ENCODE data around the gene GPR162.

Gene GPR162

GRCh38 chr12:6792522-6793201 is 29.0 kb upstream of the GPR162 start:
- ChIA-PET POLR2A (interaction anchor here (0.8 to 1.5 kb wide), 5 partner anchors 19 to 103 kb away, joined by 3 to 10 read pairs (median 3); partner anchors contain the start of genes GPR162, PTMS and ZNF384), CTCF (interaction anchor here (0.8 to 2.1 kb wide), 3 partner anchors 12 to 39 kb away, joined by 3 to 7 read pairs (median 5); partner anchors contain the start of gene MLF2)
- no peak for DNase-seq (ENCODE audit: extremely low spot score)
- TF ChIP-seq BHLHE40 (IDR thresholded peaks at IDR 0.05; ENCODE audit: borderline replicate concordance) (no peak), NFRKB (IDR thresholded peaks at IDR 0.05) (no peak), FOXA1 (IDR thresholded peaks at IDR 0.05) (no peak), L3MBTL2 (conservative IDR thresholded peaks at IDR 0.05) (no peak), LEF1 (IDR thresholded peaks at IDR 0.05; ENCODE audit: borderline replicate concordance) (no peak), TARDBP (IDR thresholded peaks at IDR 0.05) (no peak), SP1 (IDR thresholded peaks at IDR 0.05) (no peak), ARNT (IDR thresholded peaks at IDR 0.05) (no peak), FOXM1 (IDR thresholded peaks at IDR 0.05; ENCODE audit: borderline replicate concordance) (no peak), FOXK2 (IDR thresholded peaks at IDR 0.05) (no peak), ELF4 (IDR thresholded peaks at IDR 0.05) (no peak), SUZ12 (IDR thresholded peaks at IDR 0.05) (no peak)
- TF ChIP-seq, protein P1, sequence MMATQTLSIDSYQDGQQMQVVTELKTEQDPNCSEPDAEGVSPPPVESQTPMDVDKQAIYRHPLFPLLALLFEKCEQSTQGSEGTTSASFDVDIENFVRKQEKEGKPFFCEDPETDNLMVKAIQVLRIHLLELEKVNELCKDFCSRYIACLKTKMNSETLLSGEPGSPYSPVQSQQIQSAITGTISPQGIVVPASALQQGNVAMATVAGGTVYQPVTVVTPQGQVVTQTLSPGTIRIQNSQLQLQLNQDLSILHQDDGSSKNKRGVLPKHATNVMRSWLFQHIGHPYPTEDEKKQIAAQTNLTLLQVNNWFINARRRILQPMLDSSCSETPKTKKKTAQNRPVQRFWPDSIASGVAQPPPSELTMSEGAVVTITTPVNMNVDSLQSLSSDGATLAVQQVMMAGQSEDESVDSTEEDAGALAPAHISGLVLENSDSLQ (IDR thresholded peaks at IDR 0.05): no peak

- CTCF ChIA-PET: no interaction called here
- no peak for DNase-seq (ENCODE audit: extremely low spot score)
- POLR2A ChIA-PET: interaction anchor here (2.0 kb wide), 1 partner anchor 42 kb away, joined by 10 read pairs; the partner anchor contains the start of gene MLF2
- TF ChIP-seq CTBP1 (IDR thresholded peaks at IDR 0.05; ENCODE audit: borderline replicate concordance): no peak
- no peak for TF ChIP-seq NFRKB (IDR thresholded peaks at IDR 0.05)
- no peak for TF ChIP-seq SUZ12 (IDR thresholded peaks at IDR 0.05)
- TF ChIP-seq TARDBP (IDR thresholded peaks at IDR 0.05): no peak
- TF ChIP-seq SP1 (IDR thresholded peaks at IDR 0.05): no peak
- no peak for TF ChIP-seq L3MBTL2 (conservative IDR thresholded peaks at IDR 0.05)
- no peak for TF ChIP-seq LEF1 (IDR thresholded peaks at IDR 0.05; ENCODE audit: borderline replicate concordance)
- no peak for TF ChIP-seq FOXK2 (IDR thresholded peaks at IDR 0.05)
- no peak for TF ChIP-seq ARNT (IDR thresholded peaks at IDR 0.05)
- TF ChIP-seq ELF4 (IDR thresholded peaks at IDR 0.05): no peak
- TF ChIP-seq BHLHE40 (IDR thresholded peaks at IDR 0.05; ENCODE audit: borderline replicate concordance): no peak
- TF ChIP-seq FOXA1 (IDR thresholded peaks at IDR 0.05): no peak
- TF ChIP-seq FOXM1 (IDR thresholded peaks at IDR 0.05; ENCODE audit: borderline replicate concordance): no peak
- TF ChIP-seq ZNF384 (IDR thresholded peaks at IDR 0.05): no peak
- TF ChIP-seq, protein P1 (IDR thresholded peaks at IDR 0.05): no peak
- TF ChIP-seq HDGF (IDR thresholded peaks at IDR 0.05; ENCODE audit: borderline replicate concordance): no peak
Measured at GRCh38 chr12:6795088-6795487, 26.5 kb upstream of the GPR162 start.

GRCh38 chr12:6796576-6796975 is 25.0 kb upstream of the GPR162 start:
- TF ChIP-seq SUZ12 (IDR thresholded peaks at IDR 0.05) (no peak), LEF1 (IDR thresholded peaks at IDR 0.05; ENCODE audit: borderline replicate concordance) (no peak)
- DNase-seq (ENCODE audit: extremely low spot score): no peak
- POLR2A ChIA-PET: interaction anchor here (1.1 to 2.0 kb wide), 3 partner anchors 30 to 44 kb away, joined by 3 to 10 read pairs (median 3); partner anchors contain the start of genes MLF2 and P3H3
- CTCF ChIA-PET: interaction anchor here (0.6 to 1.4 kb wide), 2 partner anchors 13 to 18 kb away, joined by 4 to 8 read pairs; no protein-coding TSS in a partner anchor

DNA sequence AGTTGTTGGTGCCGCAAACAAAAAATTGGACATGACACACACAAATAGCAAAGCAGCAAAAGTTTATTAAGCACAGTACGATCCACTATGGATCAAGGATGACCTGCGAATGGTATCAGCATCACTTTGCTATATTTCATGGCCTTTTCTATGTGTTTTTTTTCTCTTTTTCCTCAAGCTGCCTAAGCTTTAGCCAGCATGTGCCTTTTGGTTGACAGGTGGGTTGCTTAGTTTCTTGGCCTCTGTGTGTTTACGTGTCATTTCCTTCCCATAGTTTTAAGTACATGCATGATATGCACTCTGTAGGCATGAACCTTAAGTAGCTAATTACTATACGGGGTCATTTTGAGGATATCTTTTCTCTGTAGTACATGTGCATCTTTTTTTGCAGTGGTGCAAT is 22.5 kb upstream of the GPR162 start:
- CTCF ChIA-PET: no interaction called here
- POLR2A ChIA-PET: no interaction called here
- no peak for DNase-seq (ENCODE audit: extremely low spot score)
- no peak for TF ChIP-seq NFRKB (IDR thresholded peaks at IDR 0.05)
- TF ChIP-seq, protein P1 (IDR thresholded peaks at IDR 0.05): peak; percentile 74

- ChIA-PET POLR2A (no interaction called here), CTCF (interaction anchor here (0.6 to 0.7 kb wide), 2 partner anchors 65 to 92 kb away, joined by 3 to 4 read pairs; no protein-coding TSS in a partner anchor)
- no peak for TF ChIP-seq HDGF (IDR thresholded peaks at IDR 0.05; ENCODE audit: borderline replicate concordance)
- no peak for TF ChIP-seq SUZ12 (IDR thresholded peaks at IDR 0.05)
- TF ChIP-seq BHLHE40 (IDR thresholded peaks at IDR 0.05; ENCODE audit: borderline replicate concordance): no peak
- TF ChIP-seq NFRKB (IDR thresholded peaks at IDR 0.05): no peak
- no peak for TF ChIP-seq FOXM1 (IDR thresholded peaks at IDR 0.05; ENCODE audit: borderline replicate concordance)
- TF ChIP-seq, protein P1 (IDR thresholded peaks at IDR 0.05): no peak
- TF ChIP-seq L3MBTL2 (conservative IDR thresholded peaks at IDR 0.05): no peak
- no peak for TF ChIP-seq LEF1 (IDR thresholded peaks at IDR 0.05; ENCODE audit: borderline replicate concordance)
- no peak for TF ChIP-seq ARNT (IDR thresholded peaks at IDR 0.05)
- TF ChIP-seq FOXA1 (IDR thresholded peaks at IDR 0.05): no peak
- no peak for TF ChIP-seq ELF4 (IDR thresholded peaks at IDR 0.05)
- no peak for TF ChIP-seq ZNF384 (IDR thresholded peaks at IDR 0.05)
- no peak for TF ChIP-seq CTBP1 (IDR thresholded peaks at IDR 0.05; ENCODE audit: borderline replicate concordance)
- no peak for DNase-seq (ENCODE audit: extremely low spot score)
Measured at GRCh38 chr12:6807170-6807569, 14.5 kb upstream of the GPR162 start.
